Esophagus squamous epithelium (tissue), 4 donors: ENCODE data around the gene DDAH2.

ENCODE experiments used
- POLR2A ChIP-seq, 4 donors: fragments of 450-650 bp; IDR thresholded peaks; one replicate each; pipeline ENCODE4 v1.6.1; 2017; ENCODE audit warnings: antibody characterized with exemption in 4 of 4, mild to moderate bottlenecking in 4 of 4, moderate library complexity in 3 of 4
- TF ChIP-seq, protein P1 (sequence below), 6 experiments: fragments of 450-650 bp in 4 of 6; fragments of 200-600 bp in 2 of 6; sonication (generic) in 2 of 6; IDR thresholded peaks; one replicate each; pipeline ENCODE4 v1.5.1; 2016 to 2019; ENCODE audit warnings: antibody characterized with exemption in 6 of 6, mild to moderate bottlenecking in 4 of 6, moderate library complexity in 4 of 6

DNA sequence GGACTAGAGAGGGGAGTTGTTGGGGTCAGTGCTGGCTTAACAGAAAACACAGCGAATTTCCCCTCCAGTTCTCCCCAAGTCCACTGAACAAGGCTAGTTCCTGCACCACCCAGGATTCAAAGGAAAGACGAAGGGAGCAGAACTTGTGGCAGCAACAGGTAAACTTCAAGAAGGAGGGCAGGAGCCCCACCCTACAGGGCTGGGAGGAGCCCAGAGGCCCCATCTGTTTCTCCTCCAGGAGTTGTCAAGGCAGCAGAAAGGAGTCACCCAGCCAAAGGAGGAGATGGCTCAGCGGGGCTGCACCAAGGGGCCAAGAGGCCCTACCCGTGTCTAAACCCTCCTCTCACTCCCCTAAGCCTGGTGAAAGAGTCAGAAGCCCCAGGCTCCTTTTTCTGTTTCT lies 35.1 kb upstream of the DDAH2 start:
- TF ChIP-seq, protein P1, sequence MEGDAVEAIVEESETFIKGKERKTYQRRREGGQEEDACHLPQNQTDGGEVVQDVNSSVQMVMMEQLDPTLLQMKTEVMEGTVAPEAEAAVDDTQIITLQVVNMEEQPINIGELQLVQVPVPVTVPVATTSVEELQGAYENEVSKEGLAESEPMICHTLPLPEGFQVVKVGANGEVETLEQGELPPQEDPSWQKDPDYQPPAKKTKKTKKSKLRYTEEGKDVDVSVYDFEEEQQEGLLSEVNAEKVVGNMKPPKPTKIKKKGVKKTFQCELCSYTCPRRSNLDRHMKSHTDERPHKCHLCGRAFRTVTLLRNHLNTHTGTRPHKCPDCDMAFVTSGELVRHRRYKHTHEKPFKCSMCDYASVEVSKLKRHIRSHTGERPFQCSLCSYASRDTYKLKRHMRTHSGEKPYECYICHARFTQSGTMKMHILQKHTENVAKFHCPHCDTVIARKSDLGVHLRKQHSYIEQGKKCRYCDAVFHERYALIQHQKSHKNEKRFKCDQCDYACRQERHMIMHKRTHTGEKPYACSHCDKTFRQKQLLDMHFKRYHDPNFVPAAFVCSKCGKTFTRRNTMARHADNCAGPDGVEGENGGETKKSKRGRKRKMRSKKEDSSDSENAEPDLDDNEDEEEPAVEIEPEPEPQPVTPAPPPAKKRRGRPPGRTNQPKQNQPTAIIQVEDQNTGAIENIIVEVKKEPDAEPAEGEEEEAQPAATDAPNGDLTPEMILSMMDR (IDR thresholded peaks at IDR 0.05) = no peak
- TF ChIP-seq POLR2A (IDR thresholded peaks at IDR 0.05) = no peak
